H1 (cell line): ENCODE data around the gene BTNL8.

ENCODE experiments used
- SUZ12 ChIP-seq: fragments of 200-600 bp; sonication (generic); IDR thresholded peaks from 2 replicates; pipeline ENCODE4 v1.6.1; 2012; ENCODE audit warnings: mild to moderate bottlenecking, inconsistent platforms, low read length, moderate library complexity, mixed read lengths
- TF ChIP-seq, protein P1 (sequence below), 3 experiments: IDR thresholded peaks; 1 replicate in 2 of 3; 2 replicates in 1 of 3; pipeline versions ENCODE4 v1.5.1 to v1.6.1; 2011; ENCODE audit warnings: low read length in 3 of 3, mild to moderate bottlenecking in 3 of 3, inconsistent platforms in 2 of 3, low read depth in 1 of 3, moderate library complexity in 1 of 3; ENCODE audit not compliant: insufficient read depth in 1 of 3; ENCODE audit errors: control extremely low read depth in 1 of 3

DNA sequence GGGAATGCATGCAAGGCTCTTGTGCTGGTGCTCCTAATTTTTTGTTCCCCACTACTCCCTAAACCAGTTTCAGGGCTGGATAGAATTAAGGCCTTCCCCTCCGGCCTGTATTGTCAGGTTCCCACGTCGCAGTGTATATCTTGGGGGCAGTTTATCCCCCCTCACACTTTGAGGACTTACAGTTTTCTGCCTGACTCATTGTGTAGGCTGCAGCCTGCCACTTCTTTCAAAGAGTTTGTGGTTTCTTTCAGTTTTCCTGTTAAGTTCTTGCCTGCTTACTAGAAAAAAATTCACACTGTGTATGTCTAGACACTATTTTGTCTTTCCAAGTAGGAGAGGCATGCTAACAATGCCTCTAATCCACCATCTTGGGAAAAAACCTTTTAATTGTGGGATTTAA, 61.2 kb downstream of the BTNL8 start:
- no peak for TF ChIP-seq SUZ12
- TF ChIP-seq, protein P1, sequence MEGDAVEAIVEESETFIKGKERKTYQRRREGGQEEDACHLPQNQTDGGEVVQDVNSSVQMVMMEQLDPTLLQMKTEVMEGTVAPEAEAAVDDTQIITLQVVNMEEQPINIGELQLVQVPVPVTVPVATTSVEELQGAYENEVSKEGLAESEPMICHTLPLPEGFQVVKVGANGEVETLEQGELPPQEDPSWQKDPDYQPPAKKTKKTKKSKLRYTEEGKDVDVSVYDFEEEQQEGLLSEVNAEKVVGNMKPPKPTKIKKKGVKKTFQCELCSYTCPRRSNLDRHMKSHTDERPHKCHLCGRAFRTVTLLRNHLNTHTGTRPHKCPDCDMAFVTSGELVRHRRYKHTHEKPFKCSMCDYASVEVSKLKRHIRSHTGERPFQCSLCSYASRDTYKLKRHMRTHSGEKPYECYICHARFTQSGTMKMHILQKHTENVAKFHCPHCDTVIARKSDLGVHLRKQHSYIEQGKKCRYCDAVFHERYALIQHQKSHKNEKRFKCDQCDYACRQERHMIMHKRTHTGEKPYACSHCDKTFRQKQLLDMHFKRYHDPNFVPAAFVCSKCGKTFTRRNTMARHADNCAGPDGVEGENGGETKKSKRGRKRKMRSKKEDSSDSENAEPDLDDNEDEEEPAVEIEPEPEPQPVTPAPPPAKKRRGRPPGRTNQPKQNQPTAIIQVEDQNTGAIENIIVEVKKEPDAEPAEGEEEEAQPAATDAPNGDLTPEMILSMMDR (IDR thresholded peaks at IDR 0.05; ENCODE audit: control extremely low read depth in 1 of 3, insufficient read depth in 1 of 3, low read depth in 1 of 3, low read length in 3 of 3) = no peak
